ENCODE results near the gene PRR35.

GRCh38 chr16:512802-513201, 47.4 kb upstream of the PRR35 start:
- no peak for TF ChIP-seq EZH2 (IDR thresholded peaks at IDR 0.05; ENCODE audit: insufficient read depth, poor library complexity, severe bottlenecking)
- no peak for TF ChIP-seq EZH2phosphoT487 (IDR thresholded peaks at IDR 0.05; ENCODE audit: insufficient read depth, low read depth)
